Endothelial cell of umbilical vein (primary cell): ENCODE data around the gene MYOCD. TPM values are rescaled to one million over a fixed set of nuclear protein-coding genes. Genes with fewer than 3 reads are reported as not detected.

Source experiments
- BruUV-seq: library from RNA; stranded (reverse); fragments of 400-500 nt; replicated peaks from 2 replicates; lab custom pipeline; 2021; lab: Mats Ljungman, UMichigan
- CTCF ChIA-PET: fragments of 300-600, 350-600 bp; sonication (Branson Sonifier 250); formaldehyde crosslinking; loops from one replicate; lab custom pipeline; 2021; ENCODE audit warnings: antibody characterized with exemption, inconsistent platforms; lab: Charles Lee
- POLR2A ChIA-PET: fragments of 300-600, 350-600 bp; sonication (Branson Sonifier 250); formaldehyde crosslinking; loops from one replicate; lab custom pipeline; 2021; ENCODE audit warnings: antibody characterized with exemption, inconsistent platforms; lab: Charles Lee
- DNase-seq: peaks from one replicate; pipeline ENCODE4 v3.0.0-alpha.2; 2011; ENCODE audit warnings: low read depth, low spot score
- FAIRE-seq: peaks from 2 replicates; lab custom pipeline; 2011; peaks lifted over from hg19 to GRCh38; lab: Jason Lieb, UNC
- H2AFZ ChIP-seq: 2 replicates; pipeline ENCODE4 v1.6.0; 2012; ENCODE audit warnings: low read depth, low read length, control low read depth, inconsistent platforms
- H3K27ac ChIP-seq: 2 replicates; pipeline ENCODE4 v1.5.1; 2011; ENCODE audit warnings: low read depth, mild to moderate bottlenecking, control low read depth, low read length, moderate library complexity; ENCODE audit not compliant: insufficient read depth
- H3K27me3 ChIP-seq, 2 experiments: 2 replicates each; pipeline versions ENCODE4 v1.6.0 to v1.6.1; 2011; ENCODE audit warnings: low read length in 2 of 2, mixed read lengths in 1 of 2; ENCODE audit not compliant: control insufficient read depth in 2 of 2, insufficient read depth in 2 of 2
- H3K36me3 ChIP-seq, 2 experiments: 2 replicates in 1 of 2; 3 replicates in 1 of 2; pipeline ENCODE4 v1.5.1; 2011; ENCODE audit warnings: low read length in 2 of 2, mild to moderate bottlenecking in 1 of 2, moderate library complexity in 1 of 2; ENCODE audit not compliant: control insufficient read depth in 2 of 2, insufficient read depth in 2 of 2; ENCODE audit errors: extremely low read depth in 1 of 2
- H3K4me1 ChIP-seq: 3 replicates; pipeline ENCODE4 v1.5.1; 2011; ENCODE audit warnings: mild to moderate bottlenecking, low read length; ENCODE audit not compliant: control insufficient read depth, insufficient read depth; ENCODE audit errors: extremely low read depth
- H3K4me2 ChIP-seq: 2 replicates; pipeline ENCODE4 v1.6.1; 2011; ENCODE audit warnings: low read length, control low read depth, mixed read lengths; ENCODE audit not compliant: insufficient read depth
- H3K4me3 ChIP-seq, 3 experiments: fragments of 200-600 bp in 1 of 3; sonication (generic), shearing (Covaris generic) in 1 of 3; replicated peaks in 1 of 3; 2 replicates each; pipeline ENCODE4 v1.5.1; 2011 to 2016; ENCODE audit warnings: control low read depth in 3 of 3, low read length in 3 of 3, mild to moderate bottlenecking in 2 of 3, inconsistent platforms in 1 of 3, low read depth in 1 of 3, moderate library complexity in 1 of 3; ENCODE audit not compliant: insufficient read depth in 1 of 3
- H3K79me2 ChIP-seq: 2 replicates; pipeline ENCODE4 v1.6.0; 2012; ENCODE audit warnings: low read length, inconsistent platforms; ENCODE audit not compliant: control insufficient read depth, insufficient read depth
- H3K9ac ChIP-seq: replicated peaks from 2 replicates; pipeline ENCODE3; 2011; ENCODE audit warnings: low read length, control low read depth; ENCODE audit not compliant: insufficient read depth; ENCODE audit errors: extremely low read depth
- H3K9me1 ChIP-seq: replicated peaks from 3 replicates; pipeline ENCODE4 v1.6.0; 2011; ENCODE audit warnings: mild to moderate bottlenecking, low read length; ENCODE audit not compliant: control insufficient read depth, insufficient read depth; ENCODE audit errors: extremely low read depth
- H3K9me3 ChIP-seq: replicated peaks from 2 replicates; pipeline ENCODE4 v1.5.1; 2012; ENCODE audit warnings: low read length, inconsistent platforms; ENCODE audit not compliant: control insufficient read depth, insufficient read depth
- H4K20me1 ChIP-seq: replicated peaks from 2 replicates; pipeline ENCODE3; 2011; ENCODE audit warnings: mild to moderate bottlenecking, low read length; ENCODE audit not compliant: control insufficient read depth, insufficient read depth; ENCODE audit errors: extremely low read depth
- EZH2 ChIP-seq: IDR thresholded peaks from 2 replicates; pipeline ENCODE4 v1.6.1; 2012; ENCODE audit warnings: borderline replicate concordance, low read depth, mild to moderate bottlenecking, moderate library complexity, low read length, inconsistent platforms; ENCODE audit not compliant: severe bottlenecking
- FOS ChIP-seq: IDR thresholded peaks from 2 replicates; pipeline ENCODE4 v1.6.1; 2011; ENCODE audit warnings: mild to moderate bottlenecking, low read length, moderate library complexity, borderline replicate concordance; ENCODE audit not compliant: insufficient read depth
- GATA2 ChIP-seq: IDR thresholded peaks from 2 replicates; pipeline ENCODE4 v1.7.0; 2011; ENCODE audit warnings: low read depth, mild to moderate bottlenecking, moderate library complexity, mixed read lengths, low read length; ENCODE audit not compliant: insufficient read length, insufficient read depth
- JUN ChIP-seq: IDR thresholded peaks from 2 replicates; pipeline ENCODE4 v1.6.1; 2011; ENCODE audit warnings: borderline replicate concordance, low read depth; ENCODE audit not compliant: insufficient read length, insufficient read depth
- MYC ChIP-seq: IDR thresholded peaks from one replicate; pipeline ENCODE4 v1.6.1; 2011; ENCODE audit warnings: mild to moderate bottlenecking, low read depth, low read length
- POLR2A ChIP-seq: IDR thresholded peaks from 2 replicates; pipeline ENCODE4 v1.6.1; 2012; ENCODE audit warnings: low read depth, mild to moderate bottlenecking, control low read depth, low read length
- POLR2AphosphoS5 ChIP-seq: IDR thresholded peaks from 2 replicates; pipeline ENCODE4 v1.6.1; 2012; ENCODE audit warnings: low read depth, mild to moderate bottlenecking, control low read depth, low read length, moderate library complexity; ENCODE audit not compliant: insufficient read depth
- dilution Hi-C: fragments of 300-500 bp; cut with MboI; formaldehyde crosslinking; loops from one replicate; pipeline ENCODE4 v1.15.0; 2019; ENCODE audit warnings: low sequenced_read_pairs; ENCODE audit not compliant: extremely low pct_ligation_motif_present
- intact Hi-C: fragments of 100-400 bp; cut with micrococcal nuclease; formaldehyde crosslinking; loops from one replicate; pipeline ENCODE4 v1.10.0; 2022
- polyA plus RNA-seq, 4 experiments: library from polyadenylated mRNA; depleted of rRNA in 3 of 4; stranded (reverse) in 3 of 4; unstranded in 1 of 4; fragments of >200 nt; gene quantifications; 2 replicates each; pipeline versions ENCODE4 v1.2.1 to v1.2.3, GENCODE V29; 2011 to 2012; ENCODE audit warnings: missing spikeins in 1 of 4
- total RNA-seq: library from RNA; stranded (reverse); gene quantifications from 2 replicates; pipeline ENCODE4 v1.2.3, GENCODE V29; 2021
- TF ChIP-seq, protein P1 (sequence below): IDR thresholded peaks from 2 replicates; pipeline ENCODE4 v1.6.1; 2011; ENCODE audit not compliant: insufficient read depth, insufficient read length
- TF ChIP-seq, protein P2 (sequence below), 2 donors: IDR thresholded peaks; 1 replicate in 1 of 2; 2 replicates in 1 of 2; pipeline ENCODE4 v1.5.1; 2011; ENCODE audit warnings: low read length in 2 of 2, mild to moderate bottlenecking in 2 of 2, moderate library complexity in 2 of 2, control low read depth in 1 of 2, inconsistent platforms in 1 of 2, low read depth in 1 of 2; ENCODE audit not compliant: insufficient read depth in 1 of 2; ENCODE audit errors: extremely low read depth in 1 of 2

Gene MYOCD
- total and polyA plus RNA-seq, 2 donors (not counting 3 experiments of a cell fraction or from before 2014, with no cell fraction given) = not detected

DNA sequence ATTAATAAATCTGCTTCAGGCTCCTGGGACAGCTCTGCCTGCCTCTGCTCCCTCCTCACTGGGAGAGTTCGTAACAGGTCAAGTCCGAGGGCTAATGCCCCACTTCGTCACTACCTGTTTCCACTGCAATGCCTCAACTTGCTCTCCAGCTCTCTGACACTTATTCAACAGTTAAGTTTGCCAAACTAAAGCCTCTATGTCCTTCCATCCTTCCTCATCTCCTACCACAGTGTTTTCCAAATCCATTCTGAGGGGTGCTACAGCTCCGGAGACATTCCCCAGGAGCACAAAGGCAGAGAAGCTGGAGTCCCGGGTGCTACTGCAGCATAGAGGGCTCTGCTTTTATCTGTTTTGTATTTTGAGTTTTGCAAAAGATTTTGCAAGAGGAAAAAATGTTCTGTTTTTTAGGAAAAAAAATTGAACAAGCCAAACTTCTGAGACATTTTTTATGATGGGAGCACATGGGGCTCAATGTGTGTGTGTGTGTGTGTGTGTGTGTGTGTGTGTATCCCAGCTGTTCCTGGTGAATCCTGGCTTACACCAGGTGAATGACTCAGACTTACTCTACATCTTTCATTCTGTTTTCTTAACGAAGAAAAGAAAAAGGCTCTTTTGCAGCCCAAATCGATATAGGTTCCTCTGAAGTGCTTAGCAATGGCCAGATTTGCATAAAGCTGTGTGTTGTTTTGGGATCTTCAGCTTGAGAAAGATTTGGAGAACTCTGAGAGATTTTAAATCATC, 46.1 kb upstream of the MYOCD start:
- no peak for FAIRE-seq

DNA sequence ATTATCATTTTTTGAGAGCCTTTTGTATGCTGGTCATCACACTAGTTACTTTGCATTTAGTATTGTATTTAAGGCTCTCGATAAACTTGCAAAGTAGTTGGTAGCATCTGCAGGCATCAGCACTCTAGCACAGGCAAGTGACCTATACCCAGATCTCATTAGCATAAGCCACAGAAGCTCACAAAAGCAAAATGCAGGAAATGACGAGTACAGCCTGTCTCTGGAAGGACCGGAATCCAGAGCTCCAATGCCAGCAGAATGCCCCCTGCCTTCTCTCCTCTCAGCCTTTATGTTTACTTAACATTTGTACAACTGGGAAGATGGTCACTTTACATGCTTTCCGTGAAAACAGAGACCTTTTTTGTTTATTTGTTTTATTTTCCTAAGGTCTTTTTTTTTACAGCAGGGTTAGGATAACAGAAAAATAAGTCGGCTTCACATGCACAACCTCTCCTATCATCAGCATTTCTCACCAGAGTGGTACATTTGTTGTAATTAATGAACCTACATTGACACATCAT, 45.4 kb upstream of the MYOCD start:
- intact Hi-C loops (no loop called here), dilution Hi-C loops (no loop called here)
- no peak overlapping the region for H3K4me2 ChIP-seq
- no TSS peak for BruUV-seq
- H3K9me3 ChIP-seq = no peaks in the 10 kb centered on the region
- no peaks in the 10 kb centered on the region for H3K36me3 ChIP-seq
- no peak overlapping the region for H3K9ac ChIP-seq
- no peaks in the 10 kb centered on the region for H3K9me1 ChIP-seq
- CTCF ChIA-PET = no interaction called here
- DNase-seq = no peak
- no peak overlapping the region for H3K27ac ChIP-seq
- no peak for FAIRE-seq
- no peaks in the 10 kb centered on the region for H3K27me3 ChIP-seq
- H4K20me1 ChIP-seq = no peaks in the 10 kb centered on the region
- H3K4me3 ChIP-seq = no peak overlapping the region
- no peak overlapping the region for H2AFZ ChIP-seq
- H3K4me1 ChIP-seq = no peaks in the 10 kb centered on the region
- TF ChIP-seq JUN (no peak), EZH2 (no peak), GATA2 (no peak), POLR2AphosphoS5 (no peak), FOS (no peak), MYC (no peak), POLR2A (no peak)
- TF ChIP-seq, protein P1, sequence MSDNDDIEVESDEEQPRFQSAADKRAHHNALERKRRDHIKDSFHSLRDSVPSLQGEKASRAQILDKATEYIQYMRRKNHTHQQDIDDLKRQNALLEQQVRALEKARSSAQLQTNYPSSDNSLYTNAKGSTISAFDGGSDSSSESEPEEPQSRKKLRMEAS = no peak
- TF ChIP-seq, protein P2, sequence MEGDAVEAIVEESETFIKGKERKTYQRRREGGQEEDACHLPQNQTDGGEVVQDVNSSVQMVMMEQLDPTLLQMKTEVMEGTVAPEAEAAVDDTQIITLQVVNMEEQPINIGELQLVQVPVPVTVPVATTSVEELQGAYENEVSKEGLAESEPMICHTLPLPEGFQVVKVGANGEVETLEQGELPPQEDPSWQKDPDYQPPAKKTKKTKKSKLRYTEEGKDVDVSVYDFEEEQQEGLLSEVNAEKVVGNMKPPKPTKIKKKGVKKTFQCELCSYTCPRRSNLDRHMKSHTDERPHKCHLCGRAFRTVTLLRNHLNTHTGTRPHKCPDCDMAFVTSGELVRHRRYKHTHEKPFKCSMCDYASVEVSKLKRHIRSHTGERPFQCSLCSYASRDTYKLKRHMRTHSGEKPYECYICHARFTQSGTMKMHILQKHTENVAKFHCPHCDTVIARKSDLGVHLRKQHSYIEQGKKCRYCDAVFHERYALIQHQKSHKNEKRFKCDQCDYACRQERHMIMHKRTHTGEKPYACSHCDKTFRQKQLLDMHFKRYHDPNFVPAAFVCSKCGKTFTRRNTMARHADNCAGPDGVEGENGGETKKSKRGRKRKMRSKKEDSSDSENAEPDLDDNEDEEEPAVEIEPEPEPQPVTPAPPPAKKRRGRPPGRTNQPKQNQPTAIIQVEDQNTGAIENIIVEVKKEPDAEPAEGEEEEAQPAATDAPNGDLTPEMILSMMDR (IDR thresholded peaks at IDR 0.05; ENCODE audit: extremely low read depth in 1 of 2, insufficient read depth in 1 of 2, low read depth in 1 of 2, low read length in 2 of 2) = no peak
- POLR2A ChIA-PET = no interaction called here
- H3K79me2 ChIP-seq = no peaks in the 10 kb centered on the region

More for the DNA sequence above, 46.1 kb upstream of the MYOCD start:
- H3K79me2 ChIP-seq = no peaks in the 10 kb centered on the region
- dilution Hi-C loops = no loop called here
- ChIA-PET POLR2A (no interaction called here), CTCF (no interaction called here)
- no TSS peak for BruUV-seq
- H3K9me1 ChIP-seq = no peaks in the 10 kb centered on the region
- no peaks in the 10 kb centered on the region for H3K36me3 ChIP-seq
- no peaks in the 10 kb centered on the region for H4K20me1 ChIP-seq
- no peak overlapping the region for H3K9ac ChIP-seq
- no peaks in the 10 kb centered on the region for H3K4me1 ChIP-seq
- no peaks in the 10 kb centered on the region for H3K9me3 ChIP-seq
- TF ChIP-seq, protein P1 = no peak
- intact Hi-C loops = no loop called here
- H3K27ac ChIP-seq = no peak overlapping the region
- no peak overlapping the region for H3K4me2 ChIP-seq
- DNase-seq = no peak
- H3K27me3 ChIP-seq = no peaks in the 10 kb centered on the region
- no peak overlapping the region for H3K4me3 ChIP-seq
- no peak overlapping the region for H2AFZ ChIP-seq
